HG03378 (cell line): ENCODE measurements around the gene DENND5B.
"Not testable (repeated sequence)": the region's sequence is repeated elsewhere in the genome, so short reads cannot be mapped to it uniquely, and the experiment has no call there.

Experiments
- ATAC-seq: cut with Tn5 transposase; IDR thresholded peaks from one replicate; pipeline ENCODE4 v1.9.1; 2021; ENCODE audit warnings: mild to moderate bottlenecking, moderate library complexity; ENCODE audit not compliant: unreplicated experiment

The DENND5B gene

DNA sequence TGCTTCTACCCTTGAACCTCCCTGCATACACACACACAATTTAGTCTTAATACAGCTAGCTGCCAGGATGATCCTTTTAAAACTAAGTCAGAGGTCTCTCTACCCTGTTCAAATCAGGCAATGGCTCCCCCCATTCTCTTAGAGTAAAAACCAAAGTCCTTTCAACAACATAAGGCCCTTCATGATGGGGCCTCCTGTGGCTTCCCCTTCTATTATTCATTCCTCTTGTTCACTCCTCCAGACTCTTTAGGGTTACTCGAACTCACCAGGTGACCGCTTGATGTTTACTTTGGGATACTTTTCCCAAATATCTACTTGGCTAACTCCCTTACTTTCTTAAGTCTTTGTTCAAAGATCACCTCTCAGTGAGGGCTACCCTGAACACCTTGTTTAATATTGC is 30.4 kb downstream of the DENND5B start:
- no peak for ATAC-seq

DNA sequence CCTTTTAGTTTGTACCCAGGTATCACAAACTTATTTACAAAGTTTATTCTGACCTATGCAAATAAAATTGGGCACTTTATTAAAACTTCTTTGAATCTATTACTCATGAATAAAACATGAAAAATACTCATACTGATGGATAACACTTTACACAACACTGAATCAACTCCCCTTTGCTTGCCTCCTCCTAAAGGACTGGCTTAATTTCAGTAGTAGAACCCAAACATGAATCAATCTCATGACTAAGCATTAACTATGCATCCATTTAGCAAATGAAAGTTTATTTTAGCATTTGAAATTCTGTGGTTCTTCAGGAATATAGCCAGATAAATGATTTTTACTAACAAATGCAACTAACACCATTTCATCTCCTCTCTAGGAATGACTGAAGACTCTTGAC is 32.4 kb downstream of the DENND5B start:
- ATAC-seq, result no peak

DNA sequence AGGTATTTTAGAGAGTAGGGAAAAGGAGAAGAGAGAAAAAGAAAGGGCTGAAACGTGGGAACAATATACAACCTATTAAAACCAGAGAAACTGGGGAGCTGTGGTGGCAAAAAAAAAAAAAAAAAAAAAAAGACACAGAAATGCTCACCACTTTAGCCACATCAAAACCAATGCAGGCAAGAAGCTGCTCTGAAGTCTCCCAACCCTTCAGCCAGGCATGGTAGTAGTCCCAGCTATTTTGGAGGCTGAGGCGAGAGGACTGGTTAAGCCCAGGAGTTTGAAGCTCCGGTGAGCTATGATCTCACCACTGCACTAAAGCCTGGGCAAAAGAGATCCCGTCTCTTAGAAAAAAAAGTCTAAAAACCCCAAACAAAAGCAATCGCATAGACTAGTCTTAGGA is 33.2 kb downstream of the DENND5B start:
- ATAC-seq, result no peak

DNA sequence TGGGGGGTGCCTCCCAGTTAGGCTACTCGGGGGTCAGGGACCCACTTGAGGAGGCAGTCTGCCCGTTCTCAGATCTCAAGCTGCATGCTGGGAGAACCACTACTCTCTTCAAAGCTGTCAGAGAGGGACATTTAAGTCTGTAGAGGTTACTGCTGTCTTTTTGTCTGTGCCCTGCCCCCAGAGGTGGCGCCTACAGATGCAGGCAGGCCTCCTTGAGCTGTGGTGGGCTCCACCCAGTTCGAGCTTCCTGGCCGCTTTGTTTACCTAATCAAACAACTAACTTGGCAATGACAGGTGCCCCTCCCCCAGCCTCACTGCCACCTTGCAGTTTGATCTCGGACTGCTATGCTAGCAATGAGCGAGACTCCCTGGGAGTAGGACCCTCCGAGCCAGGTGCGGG is 35.5 kb downstream of the DENND5B start:
- ATAC-seq, result not testable (repeated sequence)

DNA sequence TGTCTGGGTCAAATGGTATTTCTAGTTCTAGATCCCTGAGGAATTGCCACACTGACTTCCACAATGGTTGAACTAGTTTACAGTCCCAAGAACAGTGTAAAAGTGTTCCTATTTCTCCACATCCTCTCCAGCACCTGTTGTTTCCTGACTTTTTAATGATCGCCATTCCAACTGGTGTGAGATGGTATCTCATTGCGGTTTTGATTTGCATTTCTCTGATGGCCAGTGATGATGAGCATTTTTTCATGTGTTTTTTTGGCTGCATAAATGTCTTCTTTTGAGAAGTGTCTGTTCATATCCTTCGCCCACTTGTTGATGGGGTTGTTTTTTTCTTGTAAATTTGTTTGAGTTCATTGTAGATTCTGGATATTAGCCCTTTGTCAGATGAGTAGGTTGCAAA is 40.3 kb downstream of the DENND5B start:
- ATAC-seq, result not testable (repeated sequence)

DNA sequence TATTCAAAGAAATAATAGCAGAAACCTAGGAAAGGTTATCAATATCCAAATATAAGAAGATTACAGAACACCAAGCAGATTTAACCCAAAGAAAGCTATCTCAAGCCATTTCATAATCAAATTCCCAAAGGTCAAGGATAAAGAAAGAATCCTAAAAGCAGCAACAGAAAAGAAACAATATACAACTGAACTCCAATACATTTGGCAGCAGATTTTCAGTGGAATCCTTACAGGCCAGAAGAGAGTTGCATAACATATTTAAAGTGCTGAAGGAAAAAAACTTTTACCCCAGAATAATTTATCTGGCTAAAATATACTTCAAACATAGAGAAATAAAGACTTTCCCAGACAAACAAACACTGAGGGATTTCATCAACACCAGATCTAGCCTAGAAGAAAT is 54.3 kb downstream of the DENND5B start:
- no peak for ATAC-seq

DNA sequence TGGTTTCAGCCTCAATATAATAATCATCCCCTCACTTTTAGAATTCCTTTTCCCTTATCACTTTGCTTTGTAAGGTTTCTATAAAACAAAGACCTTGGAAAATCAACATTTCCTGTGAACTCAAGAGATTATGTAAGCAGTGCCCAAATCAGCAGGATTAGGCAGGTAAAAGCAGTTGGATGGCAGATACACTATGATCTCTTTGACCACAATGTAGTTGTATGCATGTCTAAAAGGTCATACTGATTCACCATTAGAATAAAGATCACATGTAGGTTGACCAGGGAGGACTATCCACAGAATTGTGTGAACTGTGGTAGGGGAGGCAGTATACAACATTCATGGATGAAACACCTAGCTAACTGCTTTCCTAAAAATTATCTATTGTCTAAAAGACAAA is 57.5 kb downstream of the DENND5B start:
- no peak for ATAC-seq

DNA sequence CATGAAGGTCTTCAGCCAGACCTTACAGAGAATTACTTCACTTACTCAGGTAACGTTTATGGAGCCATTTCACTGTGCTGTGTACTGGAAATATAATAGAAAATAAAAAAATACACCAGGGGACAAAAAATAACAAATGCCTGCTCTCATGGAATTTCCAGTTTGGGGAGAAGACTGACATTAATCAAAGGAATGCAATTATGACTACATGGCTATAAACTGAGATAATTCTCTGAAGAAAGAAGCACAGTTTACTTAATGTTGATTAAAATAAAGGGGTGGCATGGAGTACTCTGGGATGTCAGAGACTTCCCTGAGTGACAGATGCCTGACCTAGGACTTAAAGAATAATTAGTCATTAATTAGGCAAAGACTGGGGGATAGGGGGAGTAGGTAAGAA is 59.0 kb downstream of the DENND5B start:
- ATAC-seq, result no peak

DNA sequence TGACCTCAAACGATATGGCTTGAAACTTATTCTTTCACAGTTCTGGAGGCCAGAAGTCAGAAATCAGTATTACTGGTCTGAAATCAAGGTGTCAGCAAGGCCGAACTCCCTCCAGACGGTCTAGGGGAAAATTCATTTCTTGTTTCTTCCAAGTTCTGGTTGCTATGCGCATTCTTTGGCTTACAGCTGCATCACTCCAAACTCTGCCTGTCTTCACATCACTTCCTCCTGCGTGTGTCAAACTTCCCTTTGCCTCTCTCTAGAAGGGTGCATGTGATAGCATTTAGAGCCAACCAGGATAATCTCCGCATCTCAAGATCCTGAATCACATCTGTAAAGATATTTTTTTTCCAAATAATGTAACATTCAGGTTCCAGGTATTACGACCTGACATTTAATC is 62.8 kb downstream of the DENND5B start:
- no peak for ATAC-seq

DNA sequence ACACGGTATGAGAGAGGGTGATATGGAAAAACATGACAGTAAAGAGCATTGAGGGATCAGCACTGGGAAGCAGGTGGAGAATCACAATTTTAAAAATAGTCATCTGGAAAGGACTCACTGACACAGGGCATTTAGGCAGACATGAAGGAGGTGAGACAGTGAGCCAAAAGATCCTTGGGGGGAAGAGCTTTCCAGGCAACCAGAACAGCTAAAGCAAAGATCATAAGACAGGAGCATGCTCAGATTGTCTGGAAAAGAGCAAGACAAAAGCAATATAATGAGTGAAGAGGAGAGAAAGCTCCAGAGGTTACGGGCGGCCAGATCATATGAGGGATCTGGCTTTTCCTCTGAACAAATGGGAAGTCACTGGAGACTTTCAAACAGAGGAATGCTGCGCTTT is 63.9 kb downstream of the DENND5B start:
- ATAC-seq, result no peak

DNA sequence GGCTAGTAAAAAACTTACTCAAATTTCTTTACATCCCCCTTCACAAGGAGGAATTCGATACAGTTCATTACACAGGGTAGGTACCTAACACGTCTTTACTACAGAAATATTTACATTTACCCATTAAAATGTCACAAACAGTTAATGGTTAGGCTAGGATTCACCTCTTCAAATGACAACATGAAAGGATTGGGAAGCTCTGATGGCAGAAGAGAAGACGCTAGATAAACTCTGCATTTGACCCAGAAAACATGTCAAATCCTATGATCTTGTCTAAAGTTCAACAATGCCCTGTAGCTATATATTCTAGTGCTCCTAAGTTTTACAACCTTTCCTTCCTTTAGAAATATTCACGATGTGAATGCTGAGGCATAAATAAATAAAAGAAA is 64.8 kb downstream of the DENND5B start:
- ATAC-seq, result no peak

DNA sequence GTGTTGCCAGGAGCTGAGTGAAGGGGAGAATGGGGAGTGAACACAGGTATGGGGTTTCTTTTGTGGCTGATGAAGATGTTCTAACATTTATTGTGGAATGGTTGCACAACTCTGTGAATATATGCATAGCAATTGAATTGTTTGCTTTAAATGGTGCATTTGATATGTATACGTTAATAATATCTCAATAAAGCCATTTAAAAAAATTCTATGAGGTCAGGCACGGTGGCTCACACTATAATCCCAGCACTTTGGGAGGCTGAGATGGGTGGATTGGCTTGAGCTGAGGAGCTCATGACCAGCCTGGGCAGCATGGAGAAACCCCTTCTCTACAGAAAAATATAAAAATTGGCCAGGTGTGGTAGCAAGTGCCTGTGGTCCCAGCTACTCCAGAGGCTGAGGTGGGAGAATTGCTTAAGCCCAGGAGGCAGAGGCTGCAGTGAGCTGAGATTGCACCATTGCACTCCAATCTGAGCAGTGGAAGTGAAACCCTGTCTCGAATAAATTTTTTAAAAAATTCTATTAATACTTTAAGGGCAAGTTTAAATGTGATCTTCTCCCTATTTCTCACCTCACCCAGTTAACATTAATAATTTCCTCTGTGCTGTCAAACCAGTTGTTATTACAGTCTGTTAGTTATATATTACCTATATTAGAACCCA is 65.3 kb downstream of the DENND5B start:
- no peak for ATAC-seq

DNA sequence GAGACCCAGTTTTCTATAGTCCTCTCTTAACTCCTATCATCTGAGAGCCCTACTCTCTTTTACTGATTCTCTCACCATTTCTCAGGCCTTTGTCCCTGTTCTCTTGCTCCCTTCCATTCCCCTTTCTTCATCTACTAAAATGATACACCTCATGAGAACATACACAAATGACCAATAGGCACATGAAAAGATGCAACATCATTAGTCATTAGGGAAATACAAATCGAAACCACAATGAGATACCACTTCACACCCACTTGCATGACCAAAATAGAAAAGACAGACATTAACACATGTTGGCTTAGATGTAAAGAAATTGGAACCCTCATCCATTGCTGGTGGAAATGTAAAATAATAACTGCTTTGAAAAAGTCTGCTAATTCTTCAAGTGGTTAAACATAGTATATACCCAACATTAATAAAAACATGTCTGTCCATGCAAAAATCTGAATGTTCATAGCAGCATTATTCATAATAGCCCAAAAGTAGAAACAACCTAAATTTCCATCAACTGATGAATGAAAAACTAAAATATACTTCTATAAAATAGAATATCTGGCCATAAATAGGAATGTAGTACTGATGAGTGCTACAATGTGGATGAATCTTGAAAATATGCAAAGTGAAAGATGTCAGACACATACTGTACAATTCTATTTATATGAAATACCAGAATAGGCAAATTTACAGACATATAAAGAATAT is 66.0 kb downstream of the DENND5B start:
- peak; percentile 91 for ATAC-seq

DNA sequence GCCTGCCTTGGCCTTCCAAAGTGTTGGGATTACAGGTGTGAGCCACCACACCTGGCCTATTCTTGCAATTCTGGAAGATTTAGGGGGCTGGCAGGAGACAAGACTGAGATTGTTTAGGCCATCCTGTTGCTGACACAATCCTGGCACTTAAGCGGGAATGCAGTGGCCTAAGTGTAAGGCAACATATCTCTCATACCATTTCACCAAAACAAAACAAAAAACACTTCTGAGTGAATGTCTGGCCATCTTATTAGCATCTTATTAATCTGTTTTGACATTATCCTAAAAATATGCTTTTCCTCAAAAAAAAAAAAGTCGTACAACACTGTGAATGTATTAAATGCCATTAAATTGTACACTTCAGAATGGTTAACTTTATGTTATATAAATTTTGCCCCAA is 67.6 kb downstream of the DENND5B start:
- ATAC-seq, result no peak

DNA sequence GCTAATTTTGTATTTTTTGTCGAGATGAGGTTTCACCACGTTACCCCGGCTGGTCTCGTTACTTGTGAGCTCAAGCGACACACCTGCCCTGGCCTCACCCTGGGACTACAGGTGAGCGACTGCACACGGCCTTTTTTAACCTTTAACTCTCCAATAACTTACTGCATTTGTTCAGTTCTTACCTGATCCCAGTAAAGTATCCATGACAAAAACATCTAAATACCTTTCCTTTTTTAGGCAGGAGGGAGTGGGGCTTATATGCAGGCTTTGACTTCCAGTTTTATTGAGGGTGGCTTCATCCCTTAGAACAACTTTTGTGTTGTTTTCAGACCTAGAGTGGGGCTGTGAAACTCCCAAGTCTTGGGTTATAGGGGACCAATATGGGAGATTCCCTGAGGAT is 68.3 kb downstream of the DENND5B start:
- no peak for ATAC-seq

DNA sequence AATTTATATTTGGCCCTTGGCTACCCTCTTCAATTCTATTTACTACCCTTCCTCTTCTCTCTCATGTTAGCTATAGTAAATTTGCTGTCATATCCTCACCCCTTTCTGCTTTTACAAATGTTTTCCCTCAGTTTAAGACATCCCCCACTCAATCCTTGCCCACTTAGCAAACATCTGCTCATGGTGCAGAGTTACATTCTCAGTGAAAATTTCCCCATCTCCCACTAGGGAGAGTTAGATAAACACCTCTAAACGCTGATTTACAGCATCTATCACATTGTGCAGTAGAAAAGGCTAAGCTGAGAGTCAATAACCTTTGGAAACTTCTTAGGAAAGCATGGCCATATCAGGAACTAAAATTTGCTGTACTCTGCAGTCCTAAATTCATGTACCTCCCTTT is 69.0 kb downstream of the DENND5B start:
- no peak for ATAC-seq

DNA sequence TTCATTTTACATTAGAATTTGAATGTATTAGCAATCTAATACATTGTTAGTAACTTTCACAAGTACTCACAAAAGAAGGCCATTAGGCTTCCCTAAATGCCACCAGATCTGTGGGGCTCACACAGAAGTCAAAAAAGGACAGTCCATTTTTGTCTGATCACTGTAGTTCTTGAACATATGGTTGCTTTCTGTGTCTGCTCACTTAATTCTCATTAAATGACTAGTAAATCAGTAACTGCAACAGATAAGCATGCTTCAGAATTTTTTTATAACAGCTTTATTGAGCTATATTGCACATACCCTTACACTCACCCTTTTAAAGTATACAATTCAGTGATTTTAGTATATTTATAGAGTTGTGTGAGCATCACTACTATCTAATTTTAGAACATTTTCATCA is 71.4 kb downstream of the DENND5B start:
- ATAC-seq, result no peak

DNA sequence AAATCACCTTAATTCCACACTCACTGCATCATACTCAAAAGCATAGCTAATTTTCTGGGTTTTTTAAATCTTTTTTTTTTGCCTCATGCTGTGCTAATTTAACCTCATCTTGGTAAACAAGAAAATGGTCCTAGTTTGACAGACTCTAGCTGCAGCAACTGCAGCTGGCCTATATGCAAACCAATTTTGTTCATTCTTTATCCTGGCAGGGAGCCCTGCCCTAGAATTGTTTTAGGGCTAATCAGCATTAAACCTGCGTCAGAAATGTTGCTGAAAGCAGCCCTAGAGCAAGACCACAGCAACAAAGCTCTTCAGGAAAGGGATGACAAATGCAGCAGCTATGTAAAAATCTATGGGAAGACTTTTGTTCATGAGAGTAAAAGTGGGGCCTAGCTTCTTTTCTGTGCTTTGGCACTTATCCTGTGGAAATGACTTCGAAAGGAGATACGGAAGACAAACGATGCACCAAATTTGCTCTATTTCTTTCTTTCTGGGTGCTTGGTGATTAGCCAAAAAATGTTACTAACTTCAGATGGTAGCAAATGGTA is 72.2 kb downstream of the DENND5B start:
- ATAC-seq, result no peak

DNA sequence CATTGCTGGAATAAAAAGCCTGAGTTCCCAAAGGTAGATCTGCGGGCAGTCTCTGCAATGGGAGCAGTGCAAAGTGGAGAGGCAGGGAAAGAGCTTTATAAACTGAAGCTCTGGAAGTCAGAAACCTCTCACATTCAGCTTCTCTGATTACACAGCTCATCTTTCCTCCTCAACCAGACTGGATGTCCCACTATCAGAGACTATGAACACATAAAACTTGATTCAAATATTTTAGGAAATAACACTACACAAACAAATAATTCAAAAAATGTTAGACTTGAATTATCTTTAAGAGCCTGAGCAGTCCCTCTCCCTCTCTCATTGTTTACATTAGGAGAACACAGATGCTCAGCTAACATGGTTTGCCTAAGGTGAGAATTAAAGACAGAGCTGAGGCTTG is 72.9 kb downstream of the DENND5B start:
- no peak for ATAC-seq

DNA sequence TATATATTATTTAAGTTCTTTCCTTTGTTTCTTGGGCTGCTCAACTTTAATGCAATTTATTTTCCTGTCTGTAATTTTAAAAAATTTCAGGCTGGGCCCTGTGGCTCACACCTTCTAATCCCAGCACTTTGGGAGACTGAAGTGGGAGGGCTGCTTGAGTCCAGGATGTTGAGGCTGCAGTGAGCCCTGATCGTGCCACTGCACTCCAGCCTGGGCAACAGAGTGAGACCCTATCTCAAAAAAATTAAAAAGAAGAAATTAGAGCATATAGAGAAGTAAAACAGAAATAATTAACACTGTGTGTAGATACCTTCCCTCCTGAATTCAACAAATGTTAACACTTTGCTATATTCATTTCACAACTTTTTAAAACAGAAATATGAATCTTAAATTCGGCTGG is 74.2 kb downstream of the DENND5B start:
- ATAC-seq, result no peak

DNA sequence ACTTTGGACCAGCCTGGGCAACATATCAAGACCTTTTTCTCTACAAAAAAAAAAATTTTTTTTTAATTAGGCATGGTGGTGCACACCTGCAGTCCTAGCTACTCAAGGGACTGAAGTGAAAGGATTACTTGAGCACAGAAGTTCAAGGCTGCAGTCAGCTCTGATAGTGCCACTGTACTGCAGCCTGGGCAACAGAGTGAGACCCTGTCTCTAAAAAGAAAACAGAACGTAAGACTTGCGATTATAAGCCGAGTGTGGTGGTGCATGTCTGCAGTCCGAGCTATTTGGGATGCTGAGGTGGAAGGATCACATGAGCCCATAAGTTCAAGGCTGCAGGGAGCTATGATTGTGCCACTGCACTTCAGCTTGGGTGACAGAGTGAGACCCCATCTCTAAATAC is 76.0 kb downstream of the DENND5B start:
- no peak for ATAC-seq

DNA sequence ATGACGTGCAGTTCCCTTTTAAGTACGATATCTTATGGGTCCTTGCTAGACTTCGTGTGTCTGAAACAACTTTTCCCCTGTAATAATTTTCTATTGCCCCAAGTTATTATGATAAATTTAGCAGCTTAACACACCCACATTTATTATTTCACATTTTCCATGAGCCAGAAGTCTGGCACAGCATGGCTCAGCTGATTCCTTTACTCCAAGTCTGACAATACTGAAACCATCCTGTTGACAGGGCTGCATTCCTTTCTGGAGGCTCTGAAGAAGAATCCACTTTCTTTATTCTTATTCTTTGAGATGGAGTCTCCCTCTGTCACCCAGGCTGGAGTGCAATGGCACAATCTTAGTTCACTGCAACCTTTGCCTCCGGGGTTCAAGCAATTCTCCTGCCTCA is 80.9 kb downstream of the DENND5B start:
- no peak for ATAC-seq
